Loucy (cell line): ENCODE data around the gene DIDO1.

Source experiments
- CTCF ChIP-seq: fragments of 200-600 bp; sonication (generic); conservative IDR thresholded peaks from 2 replicates; pipeline ENCODE4 v1.5.1; 2014; ENCODE audit warnings: mild to moderate bottlenecking, antibody characterized with exemption, low read length
- EZH2phosphoT487 ChIP-seq: fragments of 200-600 bp; IDR thresholded peaks from 2 replicates; pipeline ENCODE4 v1.6.1; 2018; ENCODE audit warnings: antibody characterized with exemption, mild to moderate bottlenecking, moderate library complexity, borderline replicate concordance

- TF ChIP-seq CTCF (no peak), EZH2phosphoT487 (no peak)
Measured at GRCh38 chr20:62861726-62862336, 64.5 kb downstream of the DIDO1 start, which contains the start of gene TCFL5.
